ENCODE results near the gene CHMP2A.

The CHMP2A gene

DNA sequence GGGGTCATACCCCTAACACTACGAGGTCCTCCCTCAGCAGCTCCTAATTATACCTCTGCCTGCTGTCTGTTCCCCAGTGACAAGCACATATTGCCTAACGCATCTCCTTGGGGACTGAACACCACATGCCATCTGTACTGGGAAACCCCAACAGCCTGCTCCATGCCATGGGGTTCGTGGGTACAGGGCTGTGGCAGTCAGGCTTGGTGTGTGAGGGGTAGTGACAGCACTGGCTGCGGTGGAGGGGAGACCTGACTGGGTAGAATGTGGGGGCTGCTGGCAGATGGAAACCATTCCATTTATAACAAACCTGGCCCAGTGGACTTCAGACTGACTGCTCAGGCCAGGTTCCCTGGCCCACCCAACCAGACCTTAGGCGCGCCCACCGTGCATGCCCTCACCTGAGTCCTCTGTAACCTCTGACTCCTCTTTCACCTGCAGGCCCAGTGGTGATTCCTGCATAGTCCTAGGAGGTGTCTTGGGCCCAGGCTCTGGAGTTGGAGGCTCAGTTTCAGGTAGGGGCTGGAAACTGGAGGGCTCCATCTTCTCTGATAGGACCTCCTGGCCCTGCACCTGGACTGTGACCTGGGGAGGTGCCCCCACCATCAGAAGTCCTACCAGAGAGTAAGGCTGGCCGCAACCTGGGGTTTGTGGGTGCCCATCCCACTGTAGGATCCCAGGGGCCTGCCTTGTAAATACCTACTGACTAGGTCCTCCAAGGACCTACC, 15.2 kb upstream of the CHMP2A start:
- no peak for DNase-seq (ENCODE audit: low read depth)

DNA sequence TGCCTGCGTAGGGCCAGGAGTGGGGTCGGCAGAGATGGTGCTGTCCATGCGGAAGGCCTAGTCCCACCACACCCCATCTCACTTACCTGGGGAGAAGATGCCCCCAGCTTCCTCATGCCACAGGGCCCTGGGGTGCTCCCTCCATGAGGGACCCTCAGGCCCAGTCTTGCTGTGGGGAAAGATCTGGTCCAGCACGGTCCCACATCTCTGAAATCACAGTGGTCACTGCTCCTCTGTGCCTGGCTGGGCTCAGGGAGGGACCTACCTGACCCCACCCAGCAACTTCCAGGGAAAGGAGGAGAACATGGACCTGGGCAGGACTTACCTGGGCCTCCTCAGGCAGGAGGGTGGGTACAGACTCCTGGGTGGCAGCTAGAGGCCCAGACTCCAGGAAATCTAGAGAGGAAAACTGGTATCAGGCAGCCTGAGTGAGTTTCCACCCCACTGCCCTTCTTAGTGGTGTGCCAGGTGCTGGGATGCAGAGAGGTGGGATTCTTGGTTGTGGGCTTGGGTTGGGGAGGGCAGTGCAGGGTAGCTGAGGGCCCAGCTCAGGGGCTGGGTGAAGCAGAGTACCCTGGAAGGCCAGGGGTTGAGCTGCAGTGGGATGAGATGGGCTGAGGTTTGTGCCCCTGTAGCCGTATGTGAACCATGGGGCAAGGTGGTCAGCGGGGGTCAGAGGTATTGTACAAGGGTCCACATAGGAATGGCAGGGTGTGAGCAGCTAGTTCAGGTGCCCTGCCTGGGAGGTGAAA, 14.5 kb upstream of the CHMP2A start:
- DNase-seq (ENCODE audit: low read depth): no peak

DNA sequence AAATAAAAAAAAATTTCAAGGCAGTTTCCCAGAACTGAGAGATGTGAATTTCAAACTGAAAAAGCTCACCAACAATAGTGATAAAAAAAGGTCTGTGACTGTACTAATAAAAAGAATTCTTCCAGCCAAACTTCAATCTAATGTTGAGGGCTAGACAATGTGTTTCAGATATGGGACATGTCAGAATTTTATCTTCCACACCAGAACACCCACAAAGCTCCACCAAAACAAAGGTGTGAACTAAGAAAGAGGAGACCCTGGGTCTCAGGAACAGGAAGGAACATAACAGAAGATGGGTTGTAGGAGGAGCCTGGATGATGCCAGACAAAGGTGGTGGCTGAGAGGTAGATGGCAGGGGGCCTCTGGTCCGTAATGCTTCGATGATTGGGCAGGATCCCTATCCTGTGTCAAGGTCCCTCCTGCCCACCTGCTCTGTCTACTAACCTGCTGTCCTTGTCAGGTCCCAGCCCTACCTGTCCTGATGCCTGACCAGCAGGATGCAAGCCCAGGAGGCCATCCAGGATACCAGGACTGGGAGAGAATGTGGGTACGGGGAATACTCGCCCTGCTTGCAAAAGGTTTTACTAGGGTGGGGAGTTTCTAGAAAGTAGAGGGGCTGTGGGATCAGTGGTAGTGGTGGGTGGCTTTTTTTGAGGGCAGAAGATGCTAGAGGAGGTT, 13.7 kb upstream of the CHMP2A start:
- DNase-seq (ENCODE audit: low read depth): no peak

DNA sequence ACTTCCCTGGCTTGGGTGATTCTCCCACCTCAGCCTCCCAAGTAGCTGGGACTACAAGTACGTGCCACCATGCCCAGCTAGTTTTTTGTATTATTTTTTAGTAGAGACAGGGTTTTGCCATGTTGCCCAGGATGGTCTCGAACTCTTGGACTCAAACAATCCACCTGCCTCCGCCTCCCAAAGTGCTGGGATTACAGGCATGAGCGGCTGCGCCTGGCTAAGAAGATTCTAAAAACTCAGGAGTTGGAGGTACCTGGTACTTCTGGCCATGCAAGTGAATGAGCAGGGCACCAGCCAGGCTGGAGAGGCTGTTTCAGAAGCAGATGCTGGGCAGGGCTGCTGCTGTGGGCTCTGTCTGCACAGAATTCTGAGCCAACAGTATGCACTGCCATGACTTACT, 12.1 kb upstream of the CHMP2A start:
- no peak for DNase-seq (ENCODE audit: low read depth)

DNA sequence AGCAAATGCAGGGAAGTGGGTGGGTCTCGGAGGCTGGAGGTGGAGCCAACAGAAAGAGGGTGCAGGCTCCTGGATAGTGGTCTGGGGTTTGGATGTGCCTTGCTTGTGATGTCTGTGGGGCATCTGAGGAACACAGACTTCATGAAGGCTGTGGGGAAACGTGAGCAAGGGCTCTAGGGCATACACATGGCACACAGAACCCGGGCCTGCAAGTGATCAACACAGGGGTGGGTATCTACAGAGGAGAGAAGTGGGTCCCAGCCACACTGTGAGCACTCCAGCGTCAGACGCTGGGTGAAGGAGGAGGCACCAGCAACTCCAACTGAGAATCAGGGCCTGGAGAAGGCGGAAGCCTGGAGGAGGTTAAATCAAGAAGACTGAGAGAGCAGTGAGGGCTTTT, 8.9 kb upstream of the CHMP2A start:
- DNase-seq (ENCODE audit: low read depth): no peak

DNA sequence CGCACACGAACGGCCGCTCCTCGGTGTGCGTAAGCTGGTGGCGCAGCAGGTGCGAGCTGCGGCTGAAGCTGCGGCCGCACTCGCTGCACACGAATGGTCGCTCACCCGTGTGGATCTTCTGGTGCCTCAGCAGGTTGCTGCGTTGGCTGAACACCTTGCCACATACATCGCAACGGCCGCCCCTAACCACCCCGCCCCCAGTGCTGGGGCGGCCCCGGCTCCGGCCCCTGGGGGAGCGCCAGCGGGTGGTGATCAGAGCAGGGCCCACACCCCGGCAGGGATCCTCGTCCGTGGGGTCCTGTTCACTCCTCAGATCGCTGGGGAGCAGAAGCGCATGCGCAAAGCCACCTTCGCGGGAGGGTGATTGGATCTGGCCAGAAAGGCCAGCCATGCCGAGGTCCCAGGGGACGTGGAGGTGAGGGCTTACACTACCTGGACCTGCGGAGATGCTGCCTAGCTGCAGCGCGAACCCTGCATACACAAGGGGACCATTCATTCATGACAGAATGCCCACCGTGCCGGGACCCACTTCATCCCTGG, 8.2 kb upstream of the CHMP2A start:
- DNase-seq (ENCODE audit: low read depth): no peak

DNA sequence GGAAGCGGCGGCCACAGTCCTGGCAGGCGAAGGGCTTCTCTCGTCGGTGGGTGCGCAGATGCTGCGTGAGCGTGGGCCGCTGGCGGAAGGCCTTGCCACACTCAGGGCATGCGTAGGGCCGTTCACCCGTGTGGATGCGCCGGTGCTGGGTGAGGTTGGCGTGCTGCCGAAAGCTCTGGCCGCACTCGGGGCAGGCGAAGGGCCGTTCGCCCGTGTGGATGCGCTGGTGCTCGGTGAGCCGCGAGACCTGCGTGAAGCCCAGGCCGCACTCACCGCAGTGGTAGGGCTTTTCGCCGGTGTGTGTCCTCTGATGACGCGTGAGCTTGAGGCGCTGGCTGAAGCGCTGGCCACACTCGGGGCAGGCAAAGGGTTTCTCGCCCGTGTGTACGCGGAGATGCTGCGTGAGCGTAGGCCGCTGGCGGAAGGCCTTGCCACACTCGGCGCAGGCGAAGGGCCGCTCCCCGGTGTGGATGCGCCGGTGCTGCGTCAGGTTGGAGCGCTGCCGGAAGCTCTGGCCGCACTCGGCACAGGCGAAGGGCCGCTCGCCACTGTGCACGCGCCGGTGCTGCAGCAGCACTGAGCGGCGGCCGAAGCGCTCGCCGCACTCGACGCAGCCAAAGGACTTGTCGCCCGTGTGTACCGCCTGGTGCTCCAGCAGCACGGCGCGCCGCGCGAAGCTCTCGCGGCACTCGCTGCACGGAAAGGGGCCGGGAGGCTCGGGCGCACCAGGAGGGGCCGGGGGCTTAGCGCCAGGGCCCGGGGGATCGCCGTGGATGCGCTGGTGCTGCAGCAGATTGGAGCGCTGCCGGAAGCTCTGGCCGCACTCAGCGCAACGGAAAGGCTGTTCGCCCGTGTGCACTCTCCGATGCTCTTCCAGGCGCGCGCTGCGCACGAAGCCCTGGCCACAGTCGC, 7.5 kb upstream of the CHMP2A start:
- DNase-seq (ENCODE audit: low read depth): no peak

DNA sequence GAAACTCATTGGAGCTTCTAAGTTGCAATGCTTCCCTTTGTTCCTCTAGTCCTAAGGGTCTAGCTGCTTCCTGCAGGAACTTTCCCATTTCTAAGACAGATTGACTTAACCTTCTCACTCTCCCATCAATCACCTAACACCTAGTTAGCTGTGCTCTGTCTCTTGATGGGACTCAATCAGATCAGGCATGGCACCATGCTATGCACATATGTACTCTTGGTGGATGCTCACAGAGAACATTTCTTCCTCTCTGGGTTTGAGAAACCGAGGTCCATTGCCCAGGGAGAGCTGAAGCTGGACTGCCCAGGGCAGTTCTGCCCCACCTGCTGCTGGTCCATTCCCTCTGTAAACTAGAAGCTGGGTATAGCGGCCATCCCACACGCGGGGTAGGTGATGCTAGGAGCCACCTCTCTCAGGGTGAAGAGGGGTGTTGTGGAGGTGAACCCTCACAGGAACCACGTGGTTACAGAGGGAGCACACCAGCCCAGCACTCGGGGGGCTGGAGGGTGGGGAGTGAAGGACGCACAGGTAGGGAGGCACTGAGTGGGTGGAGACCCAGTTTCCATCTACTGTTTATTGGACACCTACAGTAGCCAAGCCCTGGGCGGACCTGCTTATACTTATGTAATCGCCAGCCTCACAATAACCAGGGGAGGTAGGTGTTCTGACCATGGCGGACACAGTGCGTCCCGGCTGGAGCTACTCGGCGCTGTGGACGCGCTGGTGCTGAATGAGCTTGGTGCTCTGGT, 6.6 kb upstream of the CHMP2A start:
- no peak for DNase-seq (ENCODE audit: low read depth)

DNA sequence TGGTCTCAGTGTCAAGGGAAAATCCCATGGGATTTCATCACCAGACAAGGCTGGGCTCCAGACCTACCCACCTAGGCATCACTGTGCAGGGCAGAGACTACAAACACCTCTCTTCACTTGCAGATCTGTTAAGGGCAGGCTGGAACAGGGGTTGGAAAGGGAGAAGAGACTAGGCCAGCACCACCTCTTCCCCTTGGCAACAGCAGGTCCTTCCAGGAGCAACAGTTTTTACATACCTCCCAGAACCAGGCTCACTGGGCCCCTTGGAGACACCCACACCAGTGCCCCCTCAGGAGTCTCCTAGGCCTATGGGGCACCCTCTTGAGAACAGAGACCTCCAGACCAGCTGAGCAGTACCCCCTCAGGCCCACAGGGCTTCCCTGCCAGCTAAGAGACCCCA, 6.0 kb upstream of the CHMP2A start:
- DNase-seq (ENCODE audit: low read depth): no peak

DNA sequence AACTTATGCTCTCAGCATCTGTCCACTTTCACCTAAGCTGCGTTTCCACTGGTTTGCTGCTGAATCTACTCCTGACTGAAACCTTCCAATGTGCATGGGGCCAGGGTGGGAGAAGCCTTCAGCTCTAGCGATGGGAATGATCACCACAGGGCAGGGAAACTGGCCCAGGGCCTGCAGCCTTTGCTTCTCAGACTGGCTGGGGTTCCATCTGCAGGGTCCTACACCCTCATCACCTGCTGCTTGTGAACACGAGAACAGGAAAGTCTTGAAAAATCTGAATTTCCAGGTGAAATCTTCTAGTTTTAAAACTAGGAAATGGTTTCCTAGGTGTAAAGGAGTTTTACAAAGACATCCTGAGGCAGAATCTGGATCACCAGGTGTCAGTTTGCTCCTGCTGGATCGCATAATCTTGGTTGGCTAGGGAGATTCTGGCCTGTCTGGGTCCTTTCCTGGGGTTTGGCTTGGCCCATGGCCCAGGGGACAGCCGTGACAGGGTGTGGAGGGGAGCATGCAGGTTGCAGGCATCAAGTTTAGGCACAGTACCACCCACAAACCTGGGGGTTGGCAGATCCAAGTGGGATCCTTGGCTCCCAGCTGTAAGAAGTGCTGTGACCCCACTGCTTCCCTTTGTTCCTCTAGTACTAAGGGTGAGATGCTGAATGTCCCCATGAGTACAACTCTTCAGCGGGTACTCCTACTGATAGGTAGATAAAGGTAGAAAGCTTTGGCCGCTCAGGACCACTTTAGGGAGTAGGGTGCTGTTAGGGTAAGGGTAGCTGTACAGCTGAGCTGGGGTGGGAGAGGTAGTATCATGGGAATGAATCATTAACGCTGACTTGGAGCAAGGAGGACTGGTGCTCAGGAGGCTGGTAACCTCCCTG, 5.3 kb upstream of the CHMP2A start:
- DNase-seq (ENCODE audit: low read depth): no peak

DNA sequence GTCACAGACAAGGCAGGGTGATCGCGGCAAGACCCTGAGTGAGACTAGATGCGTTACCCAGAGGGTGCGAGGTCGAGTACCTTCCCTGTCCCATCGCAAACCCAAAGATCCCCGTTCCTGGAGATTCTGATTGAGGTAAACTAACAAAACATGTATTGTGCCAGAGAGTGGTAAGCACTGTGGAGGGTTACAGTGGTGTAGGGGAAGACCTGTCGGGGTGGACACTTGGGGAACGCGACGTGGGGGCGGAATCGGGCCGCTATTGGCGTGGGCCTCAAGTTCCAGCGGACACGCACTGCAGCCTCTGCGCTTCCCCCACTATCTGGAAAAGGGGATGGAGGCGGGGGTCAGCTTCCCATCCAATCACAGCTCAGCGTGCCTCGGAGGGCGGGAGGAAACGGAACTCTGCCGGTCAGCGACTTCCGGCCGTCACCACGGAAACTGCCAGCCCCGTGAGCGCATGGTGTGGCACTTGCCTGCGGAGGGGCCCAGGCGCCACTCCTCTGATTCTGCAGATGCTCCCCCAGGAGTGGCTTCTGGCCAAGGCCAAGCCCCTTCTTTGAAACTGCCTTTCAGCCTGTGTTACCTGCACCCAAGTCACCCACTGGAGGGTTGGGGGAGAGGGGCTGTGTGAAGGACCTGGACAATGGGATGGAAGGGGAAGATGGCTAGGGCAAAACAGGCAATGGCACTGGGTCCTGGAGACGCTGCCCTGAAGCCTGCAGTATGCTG, 4.5 kb upstream of the CHMP2A start:
- no peak for DNase-seq (ENCODE audit: low read depth)

DNA sequence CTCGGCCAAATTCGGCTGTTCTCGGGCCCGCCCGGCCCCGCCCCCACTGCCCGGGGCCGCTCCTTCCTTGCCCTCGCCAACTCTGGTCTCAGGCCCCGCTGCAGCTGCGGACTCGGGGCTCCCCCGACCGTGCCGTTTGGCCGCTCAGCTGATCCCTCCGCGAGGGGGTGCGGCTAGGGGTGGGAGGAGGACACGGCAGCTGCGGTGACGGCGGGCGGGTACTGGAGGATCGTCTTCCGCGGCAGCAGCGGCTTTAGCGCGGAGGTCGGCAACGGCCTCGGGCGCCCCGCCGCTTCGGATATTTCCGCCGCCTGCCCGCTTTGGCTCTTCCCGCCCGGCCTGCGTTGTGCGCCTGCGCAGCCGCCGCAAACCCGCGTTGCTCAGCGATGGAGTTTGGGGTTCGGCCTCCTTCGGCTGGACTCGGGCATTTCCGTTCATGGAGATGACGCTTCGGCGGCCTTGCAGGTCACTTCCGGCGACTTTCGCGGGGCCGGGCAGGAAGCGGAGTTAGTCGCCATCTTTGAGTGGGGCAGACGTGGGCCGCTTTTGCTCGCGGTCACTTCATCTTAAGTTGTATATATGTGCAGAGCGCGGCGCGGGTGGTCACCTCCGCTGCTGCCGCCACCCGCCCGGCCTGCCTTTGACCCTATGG, 3.8 kb upstream of the CHMP2A start:
- DNase-seq (ENCODE audit: low read depth): peak; percentile 99

DNA sequence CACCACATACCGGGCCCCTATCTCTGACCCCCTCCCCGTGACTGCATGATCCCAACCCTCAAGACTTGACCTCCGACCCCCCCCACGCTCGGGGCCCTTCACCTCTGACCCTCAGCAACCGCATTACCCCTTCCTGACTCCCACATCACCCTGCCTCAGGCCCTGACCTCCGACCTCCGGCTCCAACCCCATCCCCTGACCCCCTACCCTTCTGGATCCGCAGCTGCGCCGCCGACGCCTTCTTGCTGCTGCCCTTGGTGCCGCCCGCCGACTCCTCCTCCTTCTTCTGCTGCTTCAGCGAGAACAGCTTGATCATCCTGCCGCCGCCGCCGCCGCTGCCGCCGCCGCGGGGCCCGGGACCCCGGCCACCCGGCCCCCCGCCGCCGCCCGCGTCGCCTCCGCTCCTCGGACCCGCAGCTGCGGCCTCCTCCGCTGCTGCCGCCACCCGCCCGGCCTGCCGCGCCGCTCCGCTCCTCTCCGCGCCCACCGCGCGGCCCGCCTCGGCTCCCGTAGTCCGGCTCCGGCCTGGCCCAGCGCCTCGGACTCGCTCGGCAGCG, 3.2 kb upstream of the CHMP2A start, which contains the start of gene UBE2M:
Gene UBE2M, minus strand, starts transcription at position 546 of the 557 bp plus-strand sequence. Its CDS starts 230 bp downstream, at position 316.
- no peak for DNase-seq (ENCODE audit: low read depth)

DNA sequence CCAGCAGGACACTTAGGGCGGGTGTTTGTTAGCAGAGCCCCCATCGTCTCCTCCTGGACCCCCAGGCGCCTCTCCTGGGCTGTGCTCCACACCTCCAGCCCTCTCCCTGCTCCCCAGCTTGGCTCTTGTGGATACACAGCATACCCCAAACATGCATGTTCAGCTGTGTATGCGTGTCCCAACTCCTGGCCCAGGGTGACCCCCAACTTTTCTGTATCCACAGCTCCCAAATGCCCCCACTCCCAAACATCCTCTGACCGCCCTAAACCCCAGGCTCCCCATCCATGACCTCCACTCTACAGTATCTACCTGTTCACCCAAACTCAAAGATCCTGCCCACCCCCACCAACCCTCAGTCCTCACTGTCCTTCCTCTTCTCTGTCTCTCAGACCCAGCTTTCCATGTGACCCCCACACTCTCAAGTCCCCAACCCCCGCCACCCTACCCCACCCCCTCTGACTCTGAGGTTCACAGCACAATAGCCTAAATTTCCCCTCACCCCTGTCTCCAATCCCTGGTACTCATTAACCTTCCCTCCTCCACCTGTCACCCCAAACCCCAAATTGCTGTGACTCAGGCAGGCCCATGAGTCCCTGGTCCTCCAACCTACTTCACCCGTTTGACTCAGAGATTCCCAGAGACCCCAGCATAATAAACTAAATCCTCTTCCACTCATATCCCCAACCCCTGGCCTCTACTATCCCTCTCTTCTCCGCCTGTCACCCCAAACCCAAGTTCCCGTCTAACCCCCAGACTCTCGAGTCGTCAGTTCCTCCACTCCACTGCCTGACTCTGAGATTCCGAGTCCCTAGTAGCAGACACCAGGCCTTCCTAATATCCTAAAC, 2.5 kb upstream of the CHMP2A start:
- DNase-seq (ENCODE audit: low read depth): no peak

DNA sequence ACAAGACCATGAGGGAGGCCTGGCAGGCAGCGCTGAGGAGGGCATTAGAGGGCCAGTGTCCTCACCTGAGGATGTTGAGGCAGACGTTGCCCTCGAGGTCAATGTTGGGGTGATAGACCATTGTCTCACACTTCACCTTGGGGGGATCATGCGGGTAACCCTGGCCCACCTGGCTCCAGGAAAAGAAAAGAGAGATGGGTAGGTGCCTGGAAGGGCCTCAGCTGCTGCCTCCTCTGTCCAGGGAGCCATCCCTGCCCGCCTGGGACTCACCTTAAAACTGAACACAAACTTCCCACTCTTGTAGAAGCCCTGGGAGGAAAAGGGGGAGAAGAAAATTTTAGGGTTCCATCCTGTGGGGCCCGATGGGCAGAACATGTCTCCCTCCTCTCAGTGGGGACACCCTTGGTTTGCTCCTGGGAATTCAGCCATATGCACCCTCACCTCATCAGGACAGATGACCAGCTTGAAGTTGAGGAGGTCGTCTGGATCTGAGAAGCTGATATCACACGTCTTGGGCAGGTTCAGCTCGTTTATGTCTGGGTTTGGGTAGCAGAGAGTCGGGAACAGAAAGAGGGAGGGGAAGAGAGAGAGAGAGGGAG, 1.8 kb upstream of the CHMP2A start:
- DNase-seq (ENCODE audit: low read depth): no peak

DNA sequence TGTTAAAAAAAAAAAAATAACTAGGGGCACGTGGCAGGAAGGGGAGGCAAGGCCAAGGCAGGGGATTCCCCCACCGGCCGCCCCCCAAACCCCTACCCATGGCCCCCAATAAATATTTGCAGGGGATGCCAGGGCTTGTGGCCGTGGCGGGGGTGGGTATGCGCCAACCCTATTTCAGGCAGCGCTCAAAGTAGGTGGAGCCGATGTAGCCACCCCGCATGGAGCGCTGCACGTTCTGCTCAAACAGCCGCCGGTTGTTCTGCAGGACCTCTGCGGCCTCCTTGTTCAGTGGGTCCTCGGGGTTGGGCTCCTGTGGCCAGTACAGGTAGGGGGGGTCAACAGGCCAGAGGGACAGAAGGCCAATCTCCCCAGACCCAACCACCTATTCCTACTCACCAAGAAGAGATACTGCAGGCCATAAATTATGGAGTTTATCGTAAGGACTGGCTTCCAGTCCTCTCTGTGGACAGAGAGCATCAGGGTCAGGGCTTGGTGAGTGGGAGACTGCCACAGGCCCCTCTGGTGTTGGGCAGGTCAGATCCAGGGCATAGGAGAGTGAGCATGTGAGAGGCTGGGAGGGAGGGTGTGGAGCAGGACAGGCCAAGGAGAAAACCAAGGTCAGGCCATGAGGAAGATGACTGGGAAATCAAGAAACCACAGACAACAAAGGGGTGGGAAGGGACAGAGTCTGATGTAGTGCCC, 1.2 kb upstream of the CHMP2A start:
- DNase-seq (ENCODE audit: low read depth): no peak
